ENCODE data around the gene SHISAL1.

GRCh38 chr22:44284711-44285110 lies 28.0 kb downstream of the SHISAL1 start:
- TF ChIP-seq POLR2A (IDR thresholded peaks at IDR 0.05) = no peak
- TF ChIP-seq, protein P1, sequence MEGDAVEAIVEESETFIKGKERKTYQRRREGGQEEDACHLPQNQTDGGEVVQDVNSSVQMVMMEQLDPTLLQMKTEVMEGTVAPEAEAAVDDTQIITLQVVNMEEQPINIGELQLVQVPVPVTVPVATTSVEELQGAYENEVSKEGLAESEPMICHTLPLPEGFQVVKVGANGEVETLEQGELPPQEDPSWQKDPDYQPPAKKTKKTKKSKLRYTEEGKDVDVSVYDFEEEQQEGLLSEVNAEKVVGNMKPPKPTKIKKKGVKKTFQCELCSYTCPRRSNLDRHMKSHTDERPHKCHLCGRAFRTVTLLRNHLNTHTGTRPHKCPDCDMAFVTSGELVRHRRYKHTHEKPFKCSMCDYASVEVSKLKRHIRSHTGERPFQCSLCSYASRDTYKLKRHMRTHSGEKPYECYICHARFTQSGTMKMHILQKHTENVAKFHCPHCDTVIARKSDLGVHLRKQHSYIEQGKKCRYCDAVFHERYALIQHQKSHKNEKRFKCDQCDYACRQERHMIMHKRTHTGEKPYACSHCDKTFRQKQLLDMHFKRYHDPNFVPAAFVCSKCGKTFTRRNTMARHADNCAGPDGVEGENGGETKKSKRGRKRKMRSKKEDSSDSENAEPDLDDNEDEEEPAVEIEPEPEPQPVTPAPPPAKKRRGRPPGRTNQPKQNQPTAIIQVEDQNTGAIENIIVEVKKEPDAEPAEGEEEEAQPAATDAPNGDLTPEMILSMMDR (IDR thresholded peaks at IDR 0.05) = no peak
